Chondrocyte (in vitro differentiated cells): ENCODE measurements around the gene LNP1. TPM values are rescaled to one million over a fixed set of nuclear protein-coding genes. Genes with fewer than 3 reads are reported as not detected.

Experiments used
- DNase-seq: peaks from one replicate; pipeline ENCODE4 v3.0.0; 2021; ENCODE audit warnings: mixed read lengths, low spot score
- H3K27ac Mint-ChIP-seq: one replicate; pipeline ENCODE4 v1.8.0; 2021; ENCODE audit warnings: mild to moderate bottlenecking, moderate library complexity, mixed read lengths; ENCODE audit not compliant: unreplicated experiment
- H3K27me3 Mint-ChIP-seq: 2 replicates; pipeline ENCODE4 v1.8.0; 2021; ENCODE audit warnings: low read depth, mixed read lengths
- H3K36me3 Mint-ChIP-seq: 2 replicates; pipeline ENCODE4 v1.8.0; 2021; ENCODE audit warnings: low read depth, mixed read lengths
- H3K4me1 Mint-ChIP-seq: 2 replicates; pipeline ENCODE4 v1.8.0; 2021; ENCODE audit warnings: low read depth, mild to moderate bottlenecking, mixed read lengths
- H3K4me3 Mint-ChIP-seq: one replicate; pipeline ENCODE4 v1.8.0; 2021; ENCODE audit warnings: mild to moderate bottlenecking, moderate library complexity, mixed read lengths; ENCODE audit not compliant: unreplicated experiment
- H3K9me3 Mint-ChIP-seq: 2 replicates; pipeline ENCODE4 v1.8.0; 2021; ENCODE audit warnings: low read depth, mixed read lengths
- CTCF ChIP-seq: fragments of 200-600 bp; sonication (generic); IDR thresholded peaks from 2 replicates; pipeline ENCODE4 v1.5.0; 2021; ENCODE audit warnings: antibody characterized with exemption, mild to moderate bottlenecking, moderate library complexity
- total RNA-seq: library from RNA; stranded (reverse); gene quantifications from 3 replicates; pipeline ENCODE4 v1.2.1, GENCODE V29; 2021

The LNP1 gene
- total RNA-seq, 1 donor from 2014 or later, result 1.0 TPM

GRCh38 chr3:100429187-100429716 is 27.9 kb downstream of the LNP1 start:
- Mint-ChIP-seq H3K4me3 (no peak overlapping the region), H3K27me3 (no peaks in the 10 kb centered on the region), H3K27ac (no peak overlapping the region), H3K4me1 (no peaks in the 10 kb centered on the region), H3K9me3 (no peaks in the 10 kb centered on the region), H3K36me3 (no peaks in the 10 kb centered on the region)
- no peak for DNase-seq
- no peak for TF ChIP-seq CTCF

- Mint-ChIP-seq H3K4me1 (no peaks in the 10 kb centered on the region), H3K36me3 (peaks cover 2% of the 10 kb centered on the region), H3K27me3 (no peaks in the 10 kb centered on the region), H3K27ac (no peak overlapping the region), H3K4me3 (no peak overlapping the region), H3K9me3 (peaks cover 7% of the 10 kb centered on the region)
- TF ChIP-seq CTCF, result no peak
- DNase-seq, result no peak
Measured at GRCh38 chr3:100436951-100437350, 35.6 kb downstream of the LNP1 start.

- Mint-ChIP-seq H3K36me3 (peaks cover 2% of the 10 kb centered on the region), H3K4me1 (no peaks in the 10 kb centered on the region), H3K27me3 (no peaks in the 10 kb centered on the region), H3K4me3 (no peak overlapping the region), H3K9me3 (peaks cover 7% of the 10 kb centered on the region), H3K27ac (no peak overlapping the region)
- no peak for DNase-seq
- no peak for TF ChIP-seq CTCF
Measured at GRCh38 chr3:100437721-100438622, 36.6 kb downstream of the LNP1 start.

GRCh38 chr3:100438623-100438974 is 37.3 kb downstream of the LNP1 start:
- Mint-ChIP-seq H3K27ac (no peak overlapping the region), H3K4me1 (no peaks in the 10 kb centered on the region), H3K36me3 (peaks cover 2% of the 10 kb centered on the region), H3K27me3 (no peaks in the 10 kb centered on the region), H3K9me3 (peaks cover 9% of the 10 kb centered on the region), H3K4me3 (no peak overlapping the region)
- TF ChIP-seq CTCF, result no peak
- no peak for DNase-seq

GRCh38 chr3:100440895-100441294 is 39.6 kb downstream of the LNP1 start:
- Mint-ChIP-seq H3K4me1 (no peaks in the 10 kb centered on the region), H3K27me3 (no peaks in the 10 kb centered on the region), H3K36me3 (peaks cover under 1% of the 10 kb centered on the region), H3K9me3 (peaks cover 11% of the 10 kb centered on the region), H3K4me3 (no peak overlapping the region), H3K27ac (no peak overlapping the region)
- no peak for TF ChIP-seq CTCF
- no peak for DNase-seq
